Measurements from ENCODE around the gene SWI5.
"Not testable (repeated sequence)": the region's sequence is repeated elsewhere in the genome, so short reads cannot be mapped to it uniquely, and the experiment has no call there.

Gene SWI5

GRCh38 chr9:128276008-128276573 lies at the start of gene SWI5:
Gene SWI5 (plus strand): TSS chr9:128276276.
- peak; percentile 100 for DNase-seq (ENCODE audit: low read depth)

- DNase-seq (ENCODE audit: low read depth) = no peak
Observed at GRCh38 chr9:128226412-128226801, 49.7 kb upstream of the SWI5 start.

- not testable (repeated sequence) for DNase-seq (ENCODE audit: low read depth)
Observed at GRCh38 chr9:128230897-128231296, 45.2 kb upstream of the SWI5 start.

- DNase-seq (ENCODE audit: low read depth) = no peak
Observed at GRCh38 chr9:128231638-128232527, 44.2 kb upstream of the SWI5 start.

GRCh38 chr9:128232528-128233428 lies 43.3 kb upstream of the SWI5 start:
- no peak for DNase-seq (ENCODE audit: low read depth)

- DNase-seq (ENCODE audit: low read depth) = no peak
Observed at GRCh38 chr9:128233817-128234406, 42.2 kb upstream of the SWI5 start.

GRCh38 chr9:128242124-128242523 lies 34.0 kb upstream of the SWI5 start:
- DNase-seq (ENCODE audit: low read depth) = no peak

GRCh38 chr9:128242828-128243214 lies 33.3 kb upstream of the SWI5 start:
- no peak for DNase-seq (ENCODE audit: low read depth)

- no peak for DNase-seq (ENCODE audit: low read depth)
Observed at GRCh38 chr9:128243215-128244018, 32.7 kb upstream of the SWI5 start.

GRCh38 chr9:128244091-128244836 lies 31.8 kb upstream of the SWI5 start:
- no peak for DNase-seq (ENCODE audit: low read depth)

- peak; percentile 73 for DNase-seq (ENCODE audit: low read depth)
Observed at GRCh38 chr9:128244837-128245231, 31.2 kb upstream of the SWI5 start.

GRCh38 chr9:128245421-128246151 lies 30.5 kb upstream of the SWI5 start:
- peak; percentile 87 for DNase-seq (ENCODE audit: low read depth)

- DNase-seq (ENCODE audit: low read depth) = no peak
Observed at GRCh38 chr9:128246471-128246870, 29.6 kb upstream of the SWI5 start.

- no peak for DNase-seq (ENCODE audit: low read depth)
Observed at GRCh38 chr9:128247226-128247803, 28.8 kb upstream of the SWI5 start.

GRCh38 chr9:128249558-128249907 lies 26.5 kb upstream of the SWI5 start:
- DNase-seq (ENCODE audit: low read depth) = no peak

GRCh38 chr9:128249908-128250838 lies 25.9 kb upstream of the SWI5 start:
- peak; percentile 72 for DNase-seq (ENCODE audit: low read depth)

- no peak for DNase-seq (ENCODE audit: low read depth)
Observed at GRCh38 chr9:128250839-128251731, 25.0 kb upstream of the SWI5 start.
